ENCODE results near the gene CORO2A.

DNA sequence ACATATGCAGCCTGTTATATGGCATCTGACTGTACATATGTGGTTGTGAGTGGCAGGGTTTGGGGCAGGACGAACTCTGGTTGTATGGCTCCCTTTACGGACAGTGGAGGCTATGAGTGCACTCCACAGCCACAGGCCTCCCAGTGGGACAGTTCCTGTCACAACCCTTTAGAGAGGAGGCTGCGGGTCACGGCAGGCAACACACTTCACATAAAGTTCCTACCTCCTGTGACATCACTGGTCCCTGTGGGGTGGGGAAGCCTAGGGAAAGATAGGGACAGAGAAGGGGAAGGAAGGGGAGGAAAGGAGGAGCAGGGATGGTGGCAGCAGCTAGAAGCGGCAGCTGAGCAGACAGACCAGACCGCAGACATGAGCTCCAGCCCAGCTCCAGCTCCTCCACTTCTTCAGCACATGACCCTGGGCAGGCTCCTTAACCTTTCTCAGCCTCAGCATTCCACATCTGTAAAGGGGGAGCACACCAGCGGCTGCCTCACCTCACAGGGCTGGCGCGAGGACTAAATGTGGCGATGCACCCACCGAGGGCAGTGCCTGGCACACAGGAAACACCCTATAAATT lies 27.4 kb upstream of the CORO2A start:
- TF ChIP-seq EZH2 (IDR thresholded peaks at IDR 0.05) (no peak), POLR2AphosphoS5 (IDR thresholded peaks at IDR 0.05; ENCODE audit: borderline replicate concordance, low read depth, low read length) (no peak)

All from SK-N-MC (cell line).